ENCODE data around the gene GABRG3.
A peak's percentile ranks its signal among the peaks of the same experiment; 100 is the strongest.

The GABRG3 gene

GRCh38 chr15:27468151-27468591, 497.2 kb downstream of the GABRG3 start:
- DNase-seq (ENCODE audit: low spot score) = no peak

DNA sequence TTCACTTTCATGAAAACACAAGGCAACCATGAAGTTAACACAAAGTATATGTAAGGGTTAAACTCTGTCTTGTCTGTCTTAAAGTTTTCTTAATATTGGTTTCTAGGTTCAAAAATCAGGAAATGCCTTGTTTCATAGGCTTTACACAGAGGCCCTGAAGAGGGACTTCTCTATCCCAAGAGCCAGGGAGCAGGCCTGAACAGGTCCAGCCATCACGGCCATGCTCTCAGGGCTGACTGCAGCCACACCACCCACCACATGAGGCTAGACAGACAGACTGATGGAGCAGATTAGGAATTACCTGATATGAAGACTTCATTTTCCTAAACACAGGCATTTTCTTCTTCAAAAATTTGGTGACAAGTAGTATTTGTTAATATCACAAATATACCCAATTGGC, 502.9 kb downstream of the GABRG3 start:
- DNase-seq (ENCODE audit: low spot score) = no peak

DNA sequence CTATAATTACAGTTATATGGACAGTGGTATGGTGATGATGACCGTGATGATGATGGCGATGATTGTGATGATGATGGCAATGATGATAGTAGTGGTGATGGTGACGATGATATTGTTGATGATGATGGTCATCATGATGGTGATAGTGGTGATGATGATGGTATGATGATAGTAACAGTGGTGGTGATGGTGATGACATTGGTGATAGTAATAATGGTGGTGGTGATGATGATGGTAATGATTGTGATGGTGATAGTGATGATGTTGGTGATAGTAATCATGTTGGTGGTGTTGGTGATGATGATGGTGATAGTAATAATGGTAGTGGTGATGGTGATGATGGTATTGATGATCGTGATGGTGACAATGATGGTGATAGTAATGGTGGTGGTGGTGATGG, 504.4 kb downstream of the GABRG3 start:
- no peak for DNase-seq (ENCODE audit: low spot score)

GRCh38 chr15:27479296-27480140, 508.5 kb downstream of the GABRG3 start:
- DNase-seq (ENCODE audit: low spot score) = no peak

- no peak for DNase-seq (ENCODE audit: low spot score)
Observed at GRCh38 chr15:27480141-27480530, 509.2 kb downstream of the GABRG3 start.

- DNase-seq (ENCODE audit: low spot score) = no peak
Observed at GRCh38 chr15:27480642-27481041, 509.7 kb downstream of the GABRG3 start.

- DNase-seq (ENCODE audit: low spot score) = no peak
Observed at GRCh38 chr15:27481768-27482167, 510.8 kb downstream of the GABRG3 start.

DNA sequence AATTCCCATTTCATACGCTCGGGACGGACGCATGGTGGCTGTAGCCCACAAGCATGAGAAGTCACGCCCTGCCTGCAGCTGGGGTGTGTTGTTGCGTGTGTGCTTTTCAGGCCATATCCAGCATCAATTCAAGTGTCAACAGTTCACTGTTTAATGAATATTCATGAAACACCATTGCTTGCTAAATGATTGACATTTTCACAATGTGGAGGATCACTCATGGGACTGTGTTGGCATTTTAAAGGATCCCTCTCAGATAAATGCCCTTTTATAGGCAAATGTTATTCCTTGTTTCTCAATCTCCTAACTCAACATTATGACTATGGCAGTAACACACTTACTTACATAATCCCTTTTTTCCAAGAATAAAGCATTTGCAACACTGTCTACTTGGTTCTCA, 511.3 kb downstream of the GABRG3 start:
- DNase-seq (ENCODE audit: low spot score) = no peak

DNA sequence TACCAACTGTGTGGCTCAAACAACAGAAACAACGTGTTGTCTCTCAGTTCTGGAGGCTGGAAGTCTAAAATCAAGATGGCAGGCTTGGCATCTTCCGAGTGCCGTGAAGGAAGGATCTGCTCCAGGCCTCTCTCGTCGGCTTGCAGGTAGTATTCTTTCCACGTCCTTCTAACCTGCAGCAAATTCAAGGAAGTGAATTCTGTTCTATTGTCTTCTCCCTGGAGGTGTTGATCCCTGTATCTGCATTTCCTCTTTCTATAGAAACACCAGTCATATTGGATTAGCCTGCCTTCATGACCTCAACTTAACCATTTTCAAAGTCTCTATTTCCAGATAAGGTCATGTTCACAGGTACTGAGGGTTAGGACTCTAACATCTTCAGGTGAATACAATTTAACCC, 512.1 kb downstream of the GABRG3 start:
- no peak for DNase-seq (ENCODE audit: low spot score)

GRCh38 chr15:27485265-27485664, 514.3 kb downstream of the GABRG3 start:
- no peak for DNase-seq (ENCODE audit: low spot score)

DNA sequence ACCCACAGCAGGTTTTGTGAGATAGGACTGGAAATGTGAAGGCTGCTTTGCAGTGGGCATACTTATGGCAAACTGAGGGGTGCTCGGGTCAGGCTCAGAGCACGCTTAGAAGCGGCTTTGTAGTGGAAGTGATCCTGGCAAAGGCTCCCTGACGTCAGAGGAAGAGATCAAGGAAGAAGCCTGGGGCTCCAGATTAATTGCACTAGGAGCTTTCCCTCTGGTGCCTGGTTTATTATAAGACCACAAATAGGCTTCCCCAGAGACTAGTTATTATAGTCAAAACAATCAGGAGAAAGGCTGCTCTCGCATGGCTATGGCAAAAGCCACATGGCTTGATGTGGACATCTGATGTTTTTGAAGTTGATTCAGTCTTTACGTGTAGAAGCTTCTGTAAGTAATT, 515.1 kb downstream of the GABRG3 start:
- DNase-seq (ENCODE audit: low spot score) = no peak

DNA sequence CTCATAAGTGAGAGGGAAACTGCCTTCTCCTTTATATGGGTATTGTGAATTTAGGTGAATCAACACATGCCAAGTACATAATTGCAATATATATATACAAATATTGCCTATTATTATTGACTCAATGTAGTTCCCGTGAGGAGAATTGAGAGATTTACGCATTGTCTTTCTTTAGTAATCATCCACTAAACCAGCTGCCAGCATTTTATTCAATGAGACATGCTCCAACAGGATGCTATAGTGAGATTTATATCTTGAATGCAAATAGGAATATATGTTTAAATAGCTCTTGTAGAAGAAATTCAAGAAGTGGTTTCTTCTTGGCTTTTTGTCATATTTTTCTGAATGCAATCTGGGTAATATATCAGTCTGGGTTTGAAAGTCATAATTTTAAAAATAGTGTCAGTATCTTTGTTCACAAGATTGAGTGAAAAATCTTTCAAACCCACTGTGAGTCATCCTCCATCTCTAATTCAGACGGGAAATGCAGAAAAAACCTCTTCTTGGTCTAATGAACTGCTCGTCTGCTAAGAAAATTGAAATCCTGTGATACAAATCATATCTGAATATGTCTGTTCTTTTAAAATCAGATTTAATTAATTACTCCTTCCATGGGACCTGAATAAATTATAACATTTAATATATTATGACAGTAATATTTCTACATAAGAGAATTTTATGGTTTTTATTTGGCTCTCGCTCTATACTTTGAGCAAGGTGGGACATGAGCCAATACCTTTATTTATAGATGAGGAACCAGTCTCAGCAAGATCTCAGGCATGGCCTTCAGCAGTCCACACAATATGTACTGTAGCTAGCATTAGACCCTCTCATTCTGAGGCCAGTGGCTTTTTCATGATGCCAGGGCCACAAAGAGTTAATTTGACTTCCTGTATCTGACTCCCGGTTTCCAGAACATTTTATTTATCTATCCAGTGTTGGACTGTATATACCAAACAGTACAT, 516.0 kb downstream of the GABRG3 start:
- no peak for DNase-seq (ENCODE audit: low spot score)

DNA sequence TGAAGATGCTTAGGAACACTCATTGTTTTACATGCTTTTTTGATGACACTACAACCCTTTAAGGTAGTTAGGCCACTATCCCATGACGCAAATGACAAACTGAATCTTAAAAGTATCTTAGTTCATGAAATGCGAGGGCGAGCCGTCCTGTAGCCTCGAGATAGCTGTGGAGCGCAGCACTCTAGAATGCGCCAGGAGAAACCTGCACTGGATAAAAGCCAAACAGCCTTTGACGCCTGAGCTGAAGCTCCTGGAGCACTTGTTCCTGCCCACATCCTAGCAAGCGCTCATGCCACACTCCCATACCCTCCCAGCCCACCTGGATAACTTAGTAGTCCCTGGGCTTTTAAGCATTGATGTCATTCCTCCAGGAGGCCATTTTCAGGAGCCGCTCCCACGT, 516.9 kb downstream of the GABRG3 start:
- no peak for DNase-seq (ENCODE audit: low spot score)

- DNase-seq (ENCODE audit: low spot score) = no peak
Observed at GRCh38 chr15:27490867-27491595, 520.0 kb downstream of the GABRG3 start.

- DNase-seq (ENCODE audit: low spot score) = peak; percentile 10
Observed at GRCh38 chr15:27491666-27492621, 521.0 kb downstream of the GABRG3 start.

DNA sequence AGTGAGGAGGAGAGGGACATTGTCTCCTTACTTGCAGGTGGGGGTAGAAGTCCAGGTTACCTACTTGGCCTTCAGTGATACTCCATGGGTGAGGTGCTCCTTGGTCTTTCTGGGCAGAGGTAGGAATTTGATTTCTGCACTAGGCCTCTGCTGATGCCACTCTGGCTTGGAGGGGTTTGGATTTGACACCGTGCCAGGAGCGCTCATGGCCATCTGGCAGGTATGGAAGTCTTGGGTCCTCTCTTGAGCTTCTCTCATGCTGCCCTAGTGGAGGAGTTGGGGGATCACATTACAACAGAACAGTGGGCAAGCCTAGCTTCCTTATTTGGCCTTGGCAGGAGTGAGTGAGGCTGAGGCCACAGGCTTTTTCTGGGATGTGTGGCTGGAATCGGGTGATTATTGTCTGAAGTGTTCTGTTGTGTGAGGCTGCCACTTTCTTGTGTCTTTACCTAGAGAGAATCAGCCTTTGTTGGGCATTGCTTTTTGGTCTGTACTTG, 525.0 kb downstream of the GABRG3 start:
- no peak for DNase-seq (ENCODE audit: low spot score)

DNA sequence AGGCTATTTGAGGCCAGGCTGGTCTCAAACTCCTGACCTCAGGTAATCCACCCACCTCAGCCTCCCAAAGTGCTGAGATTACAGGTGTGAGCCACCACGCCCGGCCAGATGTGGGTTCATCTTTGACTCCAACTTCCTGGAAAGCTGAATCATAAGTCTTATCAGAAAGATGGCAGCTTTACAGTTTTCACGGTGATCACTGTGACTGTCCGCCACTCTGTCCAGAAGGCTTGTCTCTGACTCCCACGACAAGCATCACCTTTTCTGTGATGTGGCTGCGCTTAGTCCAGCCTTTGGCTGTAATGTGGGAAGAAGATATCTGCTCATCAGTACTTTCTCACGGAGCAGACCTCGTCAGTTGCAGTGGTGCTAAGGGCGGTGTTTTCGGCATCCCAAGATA, 527.7 kb downstream of the GABRG3 start:
- no peak for DNase-seq (ENCODE audit: low spot score)

DNA sequence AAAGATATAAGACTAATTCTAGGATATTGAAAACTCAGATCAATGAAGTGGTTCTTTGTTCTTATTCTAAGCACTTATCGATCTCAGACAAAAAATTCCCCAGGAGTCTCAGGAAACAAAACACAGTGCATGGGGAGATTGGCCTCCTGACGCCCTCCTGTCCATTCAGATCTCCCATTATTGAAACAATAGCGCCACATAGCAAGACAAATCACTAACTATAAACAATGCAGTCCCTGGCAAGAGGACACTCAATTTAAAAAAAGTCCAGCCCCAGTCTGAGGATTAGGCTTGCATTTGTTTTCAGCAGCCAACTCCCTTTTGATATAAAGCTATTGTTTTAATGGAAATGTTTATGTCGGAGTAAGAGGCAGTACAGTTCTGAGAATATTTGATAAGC, 528.2 kb downstream of the GABRG3 start:
- DNase-seq (ENCODE audit: low spot score) = no peak

- no peak for DNase-seq (ENCODE audit: low spot score)
Observed at GRCh38 chr15:27499719-27500118, 528.7 kb downstream of the GABRG3 start.

DNA sequence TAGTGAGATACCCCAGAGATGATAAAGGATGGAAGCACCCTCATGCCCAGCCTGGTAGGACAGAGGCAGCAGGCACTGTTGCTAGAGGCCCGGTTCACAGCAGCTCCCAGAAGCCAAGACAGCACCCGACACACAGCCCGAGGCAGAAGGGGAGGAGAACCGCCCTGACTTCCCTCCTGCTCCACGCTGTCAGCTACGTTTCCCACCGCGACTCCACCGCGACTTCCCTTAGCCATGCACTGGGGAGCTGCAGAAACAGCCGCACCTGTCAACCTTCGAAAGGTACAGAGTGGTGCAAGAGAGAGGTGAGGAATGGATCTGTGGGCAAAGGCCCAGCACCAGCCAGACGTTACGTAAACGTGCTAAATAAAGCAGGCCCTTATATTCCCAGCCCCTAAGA, 529.2 kb downstream of the GABRG3 start:
- DNase-seq (ENCODE audit: low spot score) = no peak

DNA sequence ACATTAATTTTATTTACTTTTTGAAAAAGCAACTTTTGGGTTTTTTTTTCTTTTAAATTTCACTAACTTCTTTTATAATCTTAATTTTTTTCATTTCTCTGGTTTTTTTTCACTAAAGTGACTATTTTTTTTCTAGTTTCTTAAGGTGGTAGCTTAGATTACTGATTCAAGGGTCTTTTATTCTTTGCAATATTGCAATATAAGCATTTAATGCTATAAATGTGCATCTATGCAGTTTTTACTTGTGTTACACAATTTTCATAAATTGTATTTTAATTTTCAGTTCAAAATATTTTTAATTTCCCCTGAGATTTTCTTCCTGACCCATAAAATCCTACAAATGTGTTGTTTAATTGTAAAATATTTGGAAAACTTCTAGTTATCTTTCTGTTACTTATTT, 535.8 kb downstream of the GABRG3 start:
- no peak for DNase-seq (ENCODE audit: low spot score)

Measured in GM03348 (cell line).